Ascending aorta (tissue), 2 donors: ENCODE measurements around the gene BMPR1B. TPM values are rescaled to one million over a fixed set of nuclear protein-coding genes. Genes with fewer than 3 reads are reported as not detected.

Source experiments
- DNase-seq, 2 donors: peaks; one replicate each; pipeline ENCODE4 v3.0.0-alpha.2; 2019; ENCODE audit warnings: low spot score in 2 of 2
- H3K27ac ChIP-seq, 2 donors: fragments of 200-600 bp; sonication (generic); one replicate each; pipeline ENCODE4 v1.5.1; 2016 to 2017; ENCODE audit warnings: mild to moderate bottlenecking in 1 of 2
- H3K27me3 ChIP-seq: fragments of 200-600 bp; sonication (generic); one replicate; pipeline ENCODE4 v1.5.1; 2017
- H3K36me3 ChIP-seq, 2 donors: fragments of 200-600 bp; sonication (generic); one replicate each; pipeline ENCODE4 v1.5.1; 2016
- H3K4me1 ChIP-seq, 2 donors: fragments of 200-600 bp; sonication (generic); one replicate each; pipeline ENCODE4 v1.5.1; 2016 to 2017; ENCODE audit warnings: mild to moderate bottlenecking in 1 of 2
- H3K4me3 ChIP-seq, 2 donors: fragments of 200-600 bp; sonication (generic); one replicate each; pipeline ENCODE4 v1.5.1; 2016 to 2017; ENCODE audit warnings: mild to moderate bottlenecking in 1 of 2
- H3K9me3 ChIP-seq, 2 donors: fragments of 200-600 bp; sonication (generic); one replicate each; pipeline ENCODE4 v1.5.1; 2016
- intact Hi-C: fragments of 100-400 bp; cut with DNase I; formaldehyde crosslinking; loops from one replicate; pipeline ENCODE4 v1.15.1; 2023
- total RNA-seq: library from RNA; depleted of rRNA; stranded (reverse); fragments of >200 nt; gene quantifications from one replicate; pipeline ENCODE4 v1.1.0, GENCODE V29; 2016
- TF ChIP-seq, protein P1 (sequence below), 3 experiments: fragments of 200-600 bp in 2 of 3; fragments of 450-650 bp in 1 of 3; sonication (generic) in 2 of 3; IDR thresholded peaks; one replicate each; pipeline ENCODE4 v1.5.1; 2016 to 2019; ENCODE audit warnings: antibody characterized with exemption in 3 of 3, mild to moderate bottlenecking in 1 of 3, moderate library complexity in 1 of 3

The BMPR1B gene
- total RNA-seq, 1 donor from 2014 or later, result 3.8 TPM

DNA sequence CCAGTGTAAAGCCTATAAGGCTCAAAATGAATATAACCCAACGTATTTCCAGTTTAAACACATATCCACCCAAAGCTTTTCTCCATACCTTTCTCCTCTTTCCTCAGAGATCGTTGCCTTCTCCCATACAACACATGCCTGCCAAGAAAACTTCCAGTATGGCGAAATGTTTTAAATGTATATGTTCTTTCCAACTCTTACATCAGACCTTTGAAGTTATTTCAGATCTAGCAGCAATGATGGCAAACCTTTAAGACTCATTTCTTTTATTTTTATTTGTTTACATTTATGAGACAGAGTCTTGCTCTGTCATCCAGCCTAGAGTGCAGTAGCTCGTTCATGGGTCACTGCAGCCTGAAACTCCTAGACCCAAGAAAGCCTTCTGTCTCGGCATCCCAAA lies 265.4 kb downstream of the BMPR1B start:
- H3K27me3 ChIP-seq, result no peaks in the 10 kb centered on the region
- no peak for DNase-seq
- H3K4me3 ChIP-seq, result no peak overlapping the region
- no peaks in the 10 kb centered on the region for H3K4me1 ChIP-seq
- H3K27ac ChIP-seq, result no peak overlapping the region
- no peaks in the 10 kb centered on the region for H3K9me3 ChIP-seq
- no peaks in the 10 kb centered on the region for H3K36me3 ChIP-seq
- TF ChIP-seq, protein P1, sequence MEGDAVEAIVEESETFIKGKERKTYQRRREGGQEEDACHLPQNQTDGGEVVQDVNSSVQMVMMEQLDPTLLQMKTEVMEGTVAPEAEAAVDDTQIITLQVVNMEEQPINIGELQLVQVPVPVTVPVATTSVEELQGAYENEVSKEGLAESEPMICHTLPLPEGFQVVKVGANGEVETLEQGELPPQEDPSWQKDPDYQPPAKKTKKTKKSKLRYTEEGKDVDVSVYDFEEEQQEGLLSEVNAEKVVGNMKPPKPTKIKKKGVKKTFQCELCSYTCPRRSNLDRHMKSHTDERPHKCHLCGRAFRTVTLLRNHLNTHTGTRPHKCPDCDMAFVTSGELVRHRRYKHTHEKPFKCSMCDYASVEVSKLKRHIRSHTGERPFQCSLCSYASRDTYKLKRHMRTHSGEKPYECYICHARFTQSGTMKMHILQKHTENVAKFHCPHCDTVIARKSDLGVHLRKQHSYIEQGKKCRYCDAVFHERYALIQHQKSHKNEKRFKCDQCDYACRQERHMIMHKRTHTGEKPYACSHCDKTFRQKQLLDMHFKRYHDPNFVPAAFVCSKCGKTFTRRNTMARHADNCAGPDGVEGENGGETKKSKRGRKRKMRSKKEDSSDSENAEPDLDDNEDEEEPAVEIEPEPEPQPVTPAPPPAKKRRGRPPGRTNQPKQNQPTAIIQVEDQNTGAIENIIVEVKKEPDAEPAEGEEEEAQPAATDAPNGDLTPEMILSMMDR (IDR thresholded peaks at IDR 0.05), result no peak
- intact Hi-C loops, result no loop called here

DNA sequence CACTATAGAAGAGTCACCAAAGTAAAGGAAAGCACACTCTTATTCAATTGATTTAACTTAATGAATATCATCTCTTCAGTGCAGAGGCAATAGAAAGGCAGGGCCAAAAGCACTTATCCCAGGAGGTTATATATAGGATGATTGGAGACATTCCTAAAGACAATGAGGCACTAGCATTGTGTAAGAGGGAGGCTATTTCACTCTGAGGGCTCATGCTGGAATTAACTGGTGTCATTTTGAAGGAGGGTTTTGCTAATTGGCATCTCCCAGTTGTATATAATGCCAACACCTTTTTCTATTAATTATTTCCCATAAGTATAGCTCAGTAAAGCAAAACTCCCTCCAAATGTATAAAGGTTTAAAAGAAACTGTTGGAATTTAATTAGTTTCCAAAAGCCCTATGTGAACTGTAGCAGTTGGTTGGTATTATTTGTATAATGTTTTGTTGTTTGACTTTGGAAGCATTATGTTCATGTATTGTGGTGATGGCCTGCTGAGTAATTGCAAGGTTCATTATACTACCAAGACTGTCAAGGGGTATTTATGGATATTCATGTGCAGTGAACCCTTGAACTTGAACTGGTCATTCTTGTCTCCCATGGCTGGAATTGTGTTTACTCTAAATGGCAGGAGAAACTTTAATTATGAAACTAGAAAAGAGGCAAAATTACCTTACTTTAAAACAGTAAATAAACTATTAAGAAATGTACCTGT lies 270.3 kb downstream of the BMPR1B start:
- Histone ChIP-seq H3K27me3 (no peaks in the 10 kb centered on the region), H3K36me3 (no peaks in the 10 kb centered on the region), H3K4me3 (no peak overlapping the region), H3K27ac (no peak overlapping the region), H3K4me1 (no peaks in the 10 kb centered on the region), H3K9me3 (no peaks in the 10 kb centered on the region)
- DNase-seq, result no peak
- intact Hi-C loops, result no loop called here
- TF ChIP-seq, protein P1 (IDR thresholded peaks at IDR 0.05), result no peak

DNA sequence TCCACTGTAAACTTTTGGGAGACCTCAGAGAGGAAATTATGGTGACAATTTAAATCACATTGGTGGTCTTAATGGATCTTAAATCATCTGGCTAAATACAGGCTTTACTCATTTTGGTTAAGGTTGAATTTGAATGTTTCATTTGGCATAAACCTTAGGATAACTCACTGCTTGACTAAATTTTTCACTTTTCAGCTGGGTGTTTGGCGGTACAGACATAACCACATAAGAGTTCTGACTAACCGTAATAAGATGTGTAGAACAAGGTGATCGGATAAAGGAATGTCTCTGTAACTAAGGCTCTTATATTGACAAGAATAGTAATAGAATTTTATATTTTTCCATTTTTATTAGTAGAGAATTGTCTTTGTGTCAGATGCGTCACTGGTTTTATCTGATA lies 281.0 kb downstream of the BMPR1B start:
- TF ChIP-seq, protein P1 (IDR thresholded peaks at IDR 0.05), result no peak
- Histone ChIP-seq H3K4me3 (no peak overlapping the region), H3K27ac (no peak overlapping the region), H3K9me3 (peaks cover 0 to 9% of the 10 kb centered on the region in 2 donors), H3K27me3 (no peaks in the 10 kb centered on the region), H3K36me3 (no peaks in the 10 kb centered on the region), H3K4me1 (no peaks in the 10 kb centered on the region)
- intact Hi-C loops, result no loop called here
- DNase-seq, result no peak

DNA sequence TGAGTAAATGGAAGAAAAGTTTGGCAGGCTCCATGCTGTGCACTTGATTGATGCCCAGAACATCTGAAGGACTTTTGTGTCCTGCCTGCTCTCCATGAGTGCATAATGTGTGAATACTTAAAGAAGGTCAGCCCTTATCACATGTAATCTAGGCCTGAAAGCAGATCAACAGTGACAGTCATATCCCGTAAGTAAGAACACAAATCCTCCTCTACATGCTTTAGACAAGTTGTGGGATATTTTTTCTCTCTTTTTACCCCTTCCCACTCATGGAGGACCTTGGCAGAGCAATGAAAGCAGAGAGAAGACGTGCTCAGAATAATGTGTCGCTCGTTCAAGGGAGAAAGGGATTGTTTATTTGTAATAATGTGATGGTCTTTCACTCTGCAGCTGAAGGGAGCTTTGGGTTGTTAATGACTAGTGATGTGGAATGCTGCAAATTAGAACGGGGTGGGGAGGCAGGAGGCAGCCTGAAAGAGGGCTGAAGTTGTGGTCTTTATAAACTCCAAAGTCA lies 286.6 kb downstream of the BMPR1B start:
- no peaks in the 10 kb centered on the region for H3K36me3 ChIP-seq
- H3K4me3 ChIP-seq, result no peak overlapping the region
- no peak for DNase-seq
- H3K27ac ChIP-seq, result no peak overlapping the region
- peaks cover 0 to 17% of the 10 kb centered on the region in 2 donors for H3K4me1 ChIP-seq
- H3K27me3 ChIP-seq, result no peaks in the 10 kb centered on the region
- TF ChIP-seq, protein P1 (IDR thresholded peaks at IDR 0.05), result no peak
- H3K9me3 ChIP-seq, result no peaks in the 10 kb centered on the region
- intact Hi-C loops, result no loop called here

DNA sequence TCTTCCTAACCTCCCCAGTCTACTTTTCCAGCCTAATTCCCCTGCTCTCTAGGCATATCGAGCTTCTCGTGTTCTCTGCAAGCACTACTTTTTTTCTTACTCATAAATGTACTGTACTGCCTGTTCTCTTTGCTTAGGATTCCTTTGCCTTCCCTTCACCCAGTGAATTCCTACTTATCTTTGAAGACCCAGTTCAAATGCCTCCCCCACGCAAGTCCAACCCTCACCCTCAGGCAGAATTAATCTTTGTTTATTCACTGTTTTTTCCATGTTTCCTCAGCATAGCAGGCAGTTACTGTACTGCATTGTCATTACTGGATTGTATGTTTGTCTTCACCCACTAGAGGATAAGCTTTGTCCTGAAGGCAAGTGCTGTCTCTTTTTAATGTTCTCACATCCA lies 287.7 kb downstream of the BMPR1B start:
- no peak for DNase-seq
- Histone ChIP-seq H3K27ac (no peak overlapping the region), H3K9me3 (no peaks in the 10 kb centered on the region), H3K4me1 (peaks cover 2 to 24% of the 10 kb centered on the region in 2 donors), H3K4me3 (no peak overlapping the region), H3K27me3 (no peaks in the 10 kb centered on the region), H3K36me3 (no peaks in the 10 kb centered on the region)
- TF ChIP-seq, protein P1 (IDR thresholded peaks at IDR 0.05), result no peak
- intact Hi-C loops, result no loop called here
